HG03045 (cell line): ENCODE measurements around the gene TEAD4.

Experiments
- ATAC-seq: cut with Tn5 transposase; IDR thresholded peaks from one replicate; pipeline ENCODE4 v1.9.1; 2021; ENCODE audit warnings: mild to moderate bottlenecking, moderate library complexity; ENCODE audit not compliant: unreplicated experiment

The TEAD4 gene

DNA sequence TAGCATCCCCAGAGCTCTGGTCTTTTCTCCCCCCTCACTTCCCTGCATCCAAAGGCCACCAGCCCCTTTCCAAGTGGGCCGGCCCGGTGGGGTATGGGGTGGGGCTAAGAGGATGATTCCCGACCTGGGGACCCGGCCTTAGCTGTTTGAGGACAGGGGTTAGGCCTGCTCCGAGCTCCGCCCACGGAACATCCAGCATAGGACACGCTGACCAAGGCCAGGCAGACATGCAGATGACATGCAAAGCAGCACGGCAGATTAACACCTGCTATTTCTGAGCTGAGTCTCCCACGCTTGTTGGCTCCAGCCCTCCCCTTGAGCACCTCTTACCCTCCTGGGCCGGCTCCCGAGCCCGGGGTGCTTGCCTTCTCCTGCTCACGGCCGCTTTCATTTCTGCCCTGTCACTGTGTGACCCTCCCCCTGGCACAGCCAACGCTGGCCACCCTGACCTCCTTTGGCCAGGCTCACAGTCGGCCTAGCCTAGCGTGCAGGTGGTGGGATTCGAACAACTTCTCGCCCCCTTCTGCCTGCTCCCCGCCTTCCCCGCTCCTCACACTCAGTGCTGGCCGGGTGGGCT, 40.2 kb downstream of the TEAD4 start:
- ATAC-seq, result no peak

DNA sequence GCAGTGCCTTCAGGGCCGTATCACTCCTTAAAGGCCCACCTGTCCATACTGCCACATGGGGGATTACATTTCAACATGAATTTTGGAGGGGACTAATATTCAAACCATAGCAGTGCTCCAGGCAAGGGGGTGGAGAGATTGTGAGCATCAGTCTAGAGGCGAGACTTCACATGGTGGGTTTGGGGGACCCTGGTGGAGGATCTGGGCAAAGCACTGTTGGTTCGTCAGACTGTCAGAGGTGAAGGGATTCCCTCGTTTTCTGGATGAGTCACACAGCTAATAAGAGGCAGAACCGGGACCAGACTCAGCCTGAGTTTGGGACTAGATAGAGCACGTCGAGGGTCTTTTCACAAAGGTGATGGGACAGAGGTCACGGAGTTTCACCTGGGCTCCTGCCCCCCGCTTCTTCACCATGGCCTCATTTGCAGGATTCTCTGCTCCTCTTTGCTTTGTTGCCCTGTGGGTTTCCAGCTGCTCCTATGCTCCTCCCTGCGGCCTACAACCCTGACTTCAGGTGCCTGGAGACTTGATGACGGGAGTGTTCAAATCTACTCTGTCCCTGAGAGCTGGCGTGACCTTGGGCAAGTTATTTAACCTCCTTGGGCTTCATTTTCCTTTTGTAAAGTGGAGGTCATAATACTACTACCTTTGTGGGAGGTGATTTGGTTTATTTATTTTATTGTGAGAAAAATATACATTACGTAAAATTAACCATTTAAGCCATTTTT, 41.5 kb downstream of the TEAD4 start:
- no peak for ATAC-seq

DNA sequence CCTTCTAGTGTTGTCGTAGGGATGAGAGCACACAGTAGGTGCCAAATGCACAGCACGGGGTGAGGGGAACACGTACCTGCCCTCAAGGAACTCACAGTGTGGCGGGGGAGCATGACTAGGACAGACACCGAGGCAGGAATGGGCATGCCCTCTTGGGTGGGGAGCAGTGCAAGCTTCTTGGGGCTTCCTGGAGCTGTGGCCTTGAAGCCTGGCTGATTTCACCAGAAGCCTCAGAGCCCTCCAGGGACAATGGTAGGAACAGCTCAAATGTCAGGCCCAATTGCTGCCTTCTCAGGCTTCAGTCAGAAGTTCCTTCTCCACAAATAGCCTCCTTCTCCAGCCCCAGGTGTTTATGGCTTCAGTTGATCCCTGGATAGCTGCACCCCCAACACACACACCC, 43.4 kb downstream of the TEAD4 start:
- no peak for ATAC-seq

GRCh38 chr12:3003357-3003992, 44.3 kb downstream of the TEAD4 start:
- ATAC-seq, result no peak

GRCh38 chr12:3004655-3005565, 45.7 kb downstream of the TEAD4 start:
- ATAC-seq, result no peak

DNA sequence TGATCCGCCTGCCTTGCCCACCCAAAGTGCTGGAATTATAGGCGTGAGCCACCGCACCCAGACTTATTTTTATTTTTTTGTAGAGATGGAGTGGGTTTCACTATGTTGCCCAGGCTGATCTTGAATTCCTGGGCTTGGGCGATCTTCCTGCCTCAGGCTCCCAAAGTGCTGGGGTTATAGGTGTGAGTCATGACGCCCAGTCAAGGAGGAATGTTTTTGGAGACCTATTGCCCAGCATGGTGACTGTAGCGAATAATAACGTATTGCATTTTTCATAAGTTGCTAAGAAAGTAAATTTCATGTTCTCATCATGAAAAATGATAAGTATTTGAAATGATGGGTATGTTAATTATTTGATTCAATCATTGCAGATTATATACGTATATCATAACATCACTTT, 46.5 kb downstream of the TEAD4 start:
- ATAC-seq, result no peak

DNA sequence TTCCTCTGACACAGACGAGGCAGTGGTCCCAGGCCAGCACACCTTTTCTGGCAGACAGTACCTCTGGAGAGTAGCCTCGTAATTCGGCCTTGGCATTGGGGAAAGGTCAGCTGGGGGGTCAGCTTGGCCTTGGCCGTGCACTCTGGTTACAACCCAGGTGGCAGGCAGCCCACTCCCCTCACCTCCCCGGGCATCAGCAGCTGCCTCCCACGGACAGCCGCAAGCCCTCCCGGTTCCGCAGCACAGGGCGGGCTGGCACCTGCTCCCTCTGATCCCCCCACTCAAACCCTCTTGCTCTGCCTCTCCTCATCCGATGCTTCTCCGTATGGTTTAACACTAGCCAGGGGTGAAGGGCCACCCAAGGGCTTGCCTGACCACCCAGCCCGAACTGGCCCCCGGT, 50.6 kb downstream of the TEAD4 start:
- no peak for ATAC-seq

GRCh38 chr12:3010214-3010930, 51.2 kb downstream of the TEAD4 start:
- ATAC-seq, result no peak

- no peak for ATAC-seq
Measured at GRCh38 chr12:3012786-3013185, 53.6 kb downstream of the TEAD4 start.

DNA sequence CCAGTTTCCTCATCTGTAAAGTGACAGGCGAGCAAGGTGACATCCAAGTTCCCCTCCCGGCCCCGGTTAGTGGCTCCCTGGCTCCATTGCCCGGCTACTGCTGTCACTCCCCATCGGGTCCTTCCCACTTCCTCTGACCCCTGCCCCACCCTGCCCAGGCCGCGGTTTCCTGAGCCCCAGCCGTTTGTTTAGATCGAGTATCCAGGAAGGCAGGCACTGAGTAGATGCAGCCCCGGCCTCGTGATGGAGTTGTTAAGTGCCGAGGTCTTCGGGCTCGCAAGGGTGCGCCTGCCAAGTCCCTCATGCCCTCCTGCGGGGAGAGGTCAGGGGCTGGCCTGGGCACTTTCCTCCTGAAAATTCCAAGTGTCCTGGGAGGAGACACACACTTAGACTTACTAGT, 55.4 kb downstream of the TEAD4 start:
- no peak for ATAC-seq

DNA sequence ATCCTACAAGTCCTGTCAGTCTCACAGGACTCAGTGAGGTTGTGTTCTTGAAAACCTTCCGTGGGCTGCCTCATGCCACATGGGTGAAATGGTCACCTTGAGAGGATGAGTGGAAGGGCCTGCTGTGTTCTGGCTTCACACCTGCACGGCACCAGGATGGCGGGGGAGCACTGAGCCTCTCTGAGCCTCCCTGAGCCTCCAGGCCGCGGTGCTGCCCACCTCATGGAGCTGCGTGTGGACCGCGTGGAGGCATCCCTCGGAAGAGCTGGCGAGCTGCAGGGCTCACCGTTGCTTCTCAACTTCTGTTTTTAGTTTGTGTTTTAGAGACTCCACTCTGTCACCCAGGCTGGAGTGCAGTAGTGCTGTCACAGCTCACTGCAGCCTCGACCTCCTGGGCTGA, 56.2 kb downstream of the TEAD4 start:
- no peak for ATAC-seq

DNA sequence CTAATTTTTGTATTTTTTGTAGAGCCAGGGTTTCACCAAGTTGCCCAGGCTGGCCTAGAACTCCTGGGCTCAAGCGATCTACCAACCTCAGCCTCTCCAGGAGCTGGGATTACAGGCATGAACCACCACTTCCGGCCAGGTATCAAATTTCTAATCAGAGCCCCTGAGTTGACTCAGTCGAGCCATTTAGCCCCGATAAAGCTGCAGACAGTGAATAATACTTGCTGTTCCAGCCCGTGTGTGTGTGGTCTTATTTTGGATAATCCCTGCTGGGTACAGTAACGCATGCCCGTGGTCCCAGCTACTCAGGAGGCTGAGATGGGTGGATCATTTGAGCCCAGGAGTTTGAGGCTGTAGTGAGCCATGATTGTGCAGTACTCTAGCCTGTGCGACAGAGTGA, 57.0 kb downstream of the TEAD4 start:
- no peak for ATAC-seq

DNA sequence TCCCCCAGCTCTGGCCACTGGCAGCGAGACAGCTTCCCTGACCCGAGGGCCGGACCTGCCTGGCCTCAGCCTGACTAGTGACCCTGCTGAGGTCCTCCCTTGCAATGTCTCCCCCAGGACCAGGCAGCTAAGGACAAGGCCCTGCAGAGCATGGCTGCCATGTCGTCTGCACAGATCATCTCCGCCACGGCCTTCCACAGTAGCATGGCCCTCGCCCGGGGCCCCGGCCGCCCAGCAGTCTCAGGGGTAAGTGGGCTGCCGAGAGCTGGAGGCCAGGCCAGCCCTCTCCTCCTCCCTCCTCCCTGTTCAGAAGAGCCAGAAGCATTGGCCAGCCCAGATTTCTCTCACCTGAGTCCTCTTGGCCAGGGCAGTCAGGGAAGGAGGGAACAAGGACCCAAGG, 58.1 kb downstream of the TEAD4 start:
- ATAC-seq, result no peak

- no peak for ATAC-seq
Measured at GRCh38 chr12:3018284-3019004, 59.2 kb downstream of the TEAD4 start.

GRCh38 chr12:3019005-3019680, 59.9 kb downstream of the TEAD4 start:
- no peak for ATAC-seq

DNA sequence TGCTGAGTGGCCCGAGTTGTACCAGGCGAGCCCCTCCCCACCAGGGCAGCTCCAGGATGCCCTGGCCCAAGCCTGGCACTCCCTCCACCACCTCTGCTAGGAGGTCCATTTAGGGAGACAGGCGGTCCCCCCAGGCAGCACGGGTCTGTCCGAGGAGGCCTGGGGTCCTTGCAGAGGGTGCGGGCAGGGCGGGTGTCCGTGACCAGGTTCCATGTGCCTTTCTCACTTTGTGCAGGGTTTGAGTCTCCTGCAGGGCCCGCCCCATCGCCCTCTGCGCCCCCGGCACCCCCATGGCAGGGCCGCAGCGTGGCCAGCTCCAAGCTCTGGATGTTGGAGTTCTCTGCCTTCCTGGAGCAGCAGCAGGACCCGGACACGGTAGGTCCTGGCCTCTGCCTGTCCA, 61.2 kb downstream of the TEAD4 start:
- ATAC-seq, result no peak

- ATAC-seq, result no peak
Measured at GRCh38 chr12:3020850-3021435, 61.7 kb downstream of the TEAD4 start.

GRCh38 chr12:3022411-3022810, 63.2 kb downstream of the TEAD4 start:
- no peak for ATAC-seq

- no peak for ATAC-seq
Measured at GRCh38 chr12:3022961-3023360, 63.8 kb downstream of the TEAD4 start.
